ENCODE data around the gene RPH3AL. TPM values are rescaled to one million over a fixed set of nuclear protein-coding genes. Genes with fewer than 3 reads are reported as not detected.

RPH3AL gene
- total and polyA plus RNA-seq, 2 of the 8 experiments (the other 6 are each of a cell fraction or from before 2014, with no cell fraction given), result 5.6 to 5.8 TPM

- no peak overlapping the region for H3K23ac ChIP-seq (ENCODE audit: insufficient read length)
- H2BK120ac ChIP-seq (replicated peaks; ENCODE audit: low read depth, low read length), result no peak overlapping the region
- H2AK5ac ChIP-seq (ENCODE audit: low read depth, low read length), result no peak overlapping the region
- H3K9ac ChIP-seq (replicated peaks in 1 of 4; ENCODE audit: extremely low read depth in 1 of 4, low read depth in 3 of 4, low read length in 3 of 4), result no peak overlapping the region
- no peaks in the 10 kb centered on the region for H3K36me3 ChIP-seq (ENCODE audit: control insufficient read depth in 2 of 4, insufficient read depth in 4 of 4, low read length in 3 of 4)
- peaks cover 5 to 17% (median 11%) of the 10 kb centered on the region in 4 experiments; a peak in 6 of 7 replicates for H3K4me1 ChIP-seq (replicated peaks in 1 of 4; ENCODE audit: control insufficient read depth in 3 of 4, insufficient read depth in 4 of 4, low read length in 3 of 4)
- H3K9me3 ChIP-seq (ENCODE audit: insufficient read depth in 2 of 2, low read depth in 1 of 2, low read length in 1 of 2), result peaks cover 0 to 5% of the 10 kb centered on the region in 2 experiments; a peak in 1 of 4 replicates
- no peak overlapping the region for H4K8ac ChIP-seq (ENCODE audit: extremely low read depth, insufficient read depth, low read length)
- H2BK5ac ChIP-seq (ENCODE audit: low read depth, low read length), result no peak overlapping the region
- peaks cover 9 to 23% (median 21%) of the 10 kb centered on the region in 4 experiments for H3K27me3 ChIP-seq (replicated peaks in 1 of 4; ENCODE audit: control insufficient read depth in 3 of 4, extremely low read depth in 1 of 4, insufficient read depth in 3 of 4, low read length in 3 of 4)
- no peak overlapping the region for H3K56ac ChIP-seq (replicated peaks; ENCODE audit: insufficient read length, low read depth, low read length)
- ChIA-PET CTCF (ENCODE audit: partially characterized antibody) (interaction anchor here (0.7 to 2.5 kb wide), 5 partner anchors 12 to 243 kb away, joined by 3 to 15 read pairs (median 6); no protein-coding TSS in a partner anchor), POLR2A (ENCODE audit: partially characterized antibody) (no interaction called here)
- 94% methylated on average over 10 of the region's 10 CpGs; no CpG with 5 or more reads in 1 of the 2 experiments for WGBS, 2 experiments (ENCODE audit: extremely low coverage in 1 of 2, insufficient coverage in 1 of 2, insufficient read length in 1 of 2, insufficient replicate concordance in 2 of 2, low coverage in 1 of 2, low lambda C conversion rate in 2 of 2, missing lambda C conversion rate in 1 of 2)
- H2BK20ac ChIP-seq (ENCODE audit: low read length), result no peak overlapping the region
- no peaks in the 10 kb centered on the region for H4K20me1 ChIP-seq (replicated peaks in 1 of 2; ENCODE audit: control insufficient read depth in 1 of 2, insufficient read depth in 2 of 2, low read length in 2 of 2)
- no peak for FAIRE-seq
- no peaks in the 10 kb centered on the region for H3K79me1 ChIP-seq (ENCODE audit: low read depth, low read length)
- H3K4me3 ChIP-seq (ENCODE audit: extremely low read depth in 1 of 4, insufficient read depth in 2 of 4, low read depth in 3 of 4, low read length in 4 of 4), result no peak overlapping the region
- no peak overlapping the region for H3K4ac ChIP-seq (replicated peaks; ENCODE audit: insufficient read length, low read depth, low read length)
- H2AFZ ChIP-seq (ENCODE audit: low read length), result no peak overlapping the region
- H3K27ac ChIP-seq (ENCODE audit: low read depth, low read length), result no peak overlapping the region
- no peak overlapping the region for H3K18ac ChIP-seq (ENCODE audit: extremely low read depth, low read length)
- TF ChIP-seq EZH2 (IDR thresholded peaks at IDR 0.05; ENCODE audit: low read depth, low read length, severe bottlenecking) (no peak), BCL11A (IDR thresholded peaks at IDR 0.05; ENCODE audit: low read depth in 2 of 2, low read length in 2 of 2) (no peak), SAP30 (IDR thresholded peaks at IDR 0.05; ENCODE audit: insufficient read depth, insufficient replicate concordance, low read length) (no peak), CREB1 (IDR thresholded peaks at IDR 0.05) (no peak), EGR1 (IDR thresholded peaks at IDR 0.05; ENCODE audit: borderline replicate concordance, low read depth, low read length) (no peak), TCF12 (IDR thresholded peaks at IDR 0.05; ENCODE audit: low read depth, low read length) (no peak), CBX5 (IDR thresholded peaks at IDR 0.05; ENCODE audit: low read depth, low read length) (no peak), TAF7 (optimal IDR thresholded peaks at IDR 0.05; ENCODE audit: borderline replicate concordance, low read depth, low read length) (no peak), SUZ12 (IDR thresholded peaks at IDR 0.05; ENCODE audit: low read length) (no peak)
- no peak overlapping the region for H2BK12ac ChIP-seq (ENCODE audit: low read depth, low read length)
- H3K14ac ChIP-seq (ENCODE audit: insufficient read length), result no peak overlapping the region
- peaks cover 7% of the 10 kb centered on the region; the same call in 1 of the 2 replicates for H3K23me2 ChIP-seq (ENCODE audit: low read depth, low read length)
- H3K79me2 ChIP-seq (ENCODE audit: control insufficient read depth in 1 of 2, insufficient read depth in 2 of 2, low read length in 2 of 2), result no peaks in the 10 kb centered on the region
- H2BK15ac ChIP-seq (ENCODE audit: low read length), result no peak overlapping the region
- DNase-seq (ENCODE audit: low read depth in 1 of 2, low spot score in 2 of 2), result no peak
- H4K5ac ChIP-seq (ENCODE audit: insufficient read length, low read depth, low read length), result no peak overlapping the region
- H3K4me2 ChIP-seq (ENCODE audit: insufficient read depth in 1 of 2, low read depth in 2 of 2, low read length in 2 of 2), result no peak overlapping the region
- H4K91ac ChIP-seq (replicated peaks; ENCODE audit: insufficient read length, low read length), result no peak overlapping the region
Observed at GRCh38 chr17:388087-388486, 35.5 kb upstream of the RPH3AL start.

All from H1 (cell line).